Neural cell (in vitro differentiated cells): Measurements from ENCODE around the gene HADH. TPM values are rescaled to one million over a fixed set of nuclear protein-coding genes. Genes with fewer than 3 reads are reported as not detected.

ENCODE experiments used
- H2AFZ ChIP-seq: fragments of 200-600, 300-800 bp; sonication (generic), shearing (Covaris generic); 2 replicates; pipeline ENCODE4 v1.6.0; 2014; ENCODE audit warnings: low read depth, mild to moderate bottlenecking, antibody characterized with exemption, low read length, moderate library complexity
- H3F3A ChIP-seq: fragments of 200-600 bp; shearing (Covaris generic); 2 replicates; pipeline ENCODE4 v1.6.1; 2016; ENCODE audit warnings: mild to moderate bottlenecking, moderate library complexity, mixed read lengths, antibody characterized with exemption, low read length; ENCODE audit not compliant: insufficient read depth, poor library complexity, severe bottlenecking
- H3K27ac ChIP-seq: fragments of 200-600, 300-800 bp; sonication (generic), shearing (Covaris generic); 2 replicates; pipeline ENCODE4 v1.5.1; 2014; ENCODE audit warnings: mild to moderate bottlenecking, low read length, moderate library complexity
- H3K27me3 ChIP-seq: fragments of 300-800, 200-600 bp; sonication (generic), shearing (Covaris generic); 2 replicates; pipeline ENCODE4 v1.6.0; 2014; ENCODE audit warnings: mild to moderate bottlenecking, low read depth, low read length, moderate library complexity; ENCODE audit not compliant: insufficient read depth
- H3K36me3 ChIP-seq: fragments of 300-800, 200-600 bp; sonication (generic), shearing (Covaris generic); 2 replicates; pipeline ENCODE4 v1.5.1; 2014; ENCODE audit warnings: mild to moderate bottlenecking, antibody characterized with exemption, low read length, moderate library complexity; ENCODE audit not compliant: insufficient read depth
- H3K4me2 ChIP-seq: fragments of 300-800, 200-600 bp; sonication (generic), shearing (Covaris generic); 2 replicates; pipeline ENCODE4 v1.6.0; 2014; ENCODE audit warnings: mild to moderate bottlenecking, low read length
- H3K4me3 ChIP-seq: fragments of 300-800, 200-600 bp; sonication (generic), shearing (Covaris generic); 2 replicates; pipeline ENCODE4 v1.5.1; 2014; ENCODE audit warnings: mild to moderate bottlenecking, low read length, moderate library complexity
- H3K79me2 ChIP-seq: fragments of 200-600 bp; shearing (Covaris generic); replicated peaks from 2 replicates; pipeline ENCODE4 v1.6.0; 2014; ENCODE audit warnings: mild to moderate bottlenecking, low read length, moderate library complexity; ENCODE audit not compliant: insufficient read depth
- H3K9ac ChIP-seq: fragments of 300-800, 200-600 bp; sonication (generic), shearing (Covaris generic); 2 replicates; pipeline ENCODE4 v1.6.1; 2016; ENCODE audit warnings: mild to moderate bottlenecking, low read length, mixed read lengths
- H3K9me2 ChIP-seq: fragments of 200-600 bp; shearing (Covaris generic); 2 replicates; pipeline ENCODE4 v1.6.1; 2016; ENCODE audit warnings: mild to moderate bottlenecking, low read length, mixed read lengths; ENCODE audit not compliant: insufficient read depth
- H3K9me3 ChIP-seq: fragments of 200-600, 300-800 bp; sonication (generic), shearing (Covaris generic); 2 replicates; pipeline ENCODE4 v1.6.1; 2016; ENCODE audit warnings: mild to moderate bottlenecking, mixed run types, low read length, moderate library complexity, mixed read lengths
- H4K20me1 ChIP-seq: fragments of 200-600 bp; shearing (Covaris generic); 2 replicates; pipeline ENCODE4 v1.6.1; 2016; ENCODE audit warnings: mild to moderate bottlenecking, mixed run types; ENCODE audit not compliant: insufficient read depth
- CTCF ChIP-seq: fragments of 450-650 bp; IDR thresholded peaks from 2 replicates; pipeline ENCODE4 v1.5.1; 2014; ENCODE audit warnings: antibody characterized with exemption, mild to moderate bottlenecking, moderate library complexity; ENCODE audit not compliant: poor library complexity, severe bottlenecking
- EP300 ChIP-seq: fragments of 450-650 bp; conservative IDR thresholded peaks from 2 replicates; pipeline ENCODE4 v1.6.1; 2014; ENCODE audit warnings: antibody characterized with exemption, mild to moderate bottlenecking, moderate library complexity; ENCODE audit not compliant: poor library complexity, severe bottlenecking
- EZH2 ChIP-seq: fragments of 200-600, 300-800 bp; shearing (Covaris generic), sonication (generic); IDR thresholded peaks from 2 replicates; pipeline ENCODE4 v1.6.1; 2014; ENCODE audit warnings: antibody characterized with exemption, low read length, borderline replicate concordance, mild to moderate bottlenecking; ENCODE audit not compliant: insufficient read depth, poor library complexity, severe bottlenecking
- MXI1 ChIP-seq: fragments of 450-650 bp; conservative IDR thresholded peaks from 2 replicates; pipeline ENCODE4 v1.6.1; 2014; ENCODE audit warnings: antibody characterized with exemption, mild to moderate bottlenecking; ENCODE audit not compliant: poor library complexity, severe bottlenecking
- POLR2AphosphoS5 ChIP-seq: IDR thresholded peaks from 2 replicates; pipeline ENCODE4 v1.6.1; 2012
- RAD21 ChIP-seq: fragments of 450-650 bp; conservative IDR thresholded peaks from 2 replicates; pipeline ENCODE4 v1.6.1; 2014; ENCODE audit warnings: antibody characterized with exemption, mild to moderate bottlenecking, moderate library complexity
- REST ChIP-seq: IDR thresholded peaks from 2 replicates; pipeline ENCODE4 v1.6.1; 2012; ENCODE audit warnings: borderline replicate concordance
- SMC3 ChIP-seq: fragments of 450-650 bp; conservative IDR thresholded peaks from 2 replicates; pipeline ENCODE4 v1.6.1; 2014; ENCODE audit warnings: antibody characterized with exemption, mild to moderate bottlenecking, moderate library complexity; ENCODE audit not compliant: poor library complexity
- TAF1 ChIP-seq: IDR thresholded peaks from 2 replicates; pipeline ENCODE4 v1.6.1; 2012; ENCODE audit warnings: low read depth
- polyA plus RNA-seq: library from polyadenylated mRNA; depleted of rRNA; stranded (reverse); fragments of >200 nt; gene quantifications from 2 replicates; pipeline ENCODE4 v1.2.3, GENCODE V29; 2014

The HADH gene
- polyA plus RNA-seq, 1 donor from 2014 or later, result 25.7 TPM

DNA sequence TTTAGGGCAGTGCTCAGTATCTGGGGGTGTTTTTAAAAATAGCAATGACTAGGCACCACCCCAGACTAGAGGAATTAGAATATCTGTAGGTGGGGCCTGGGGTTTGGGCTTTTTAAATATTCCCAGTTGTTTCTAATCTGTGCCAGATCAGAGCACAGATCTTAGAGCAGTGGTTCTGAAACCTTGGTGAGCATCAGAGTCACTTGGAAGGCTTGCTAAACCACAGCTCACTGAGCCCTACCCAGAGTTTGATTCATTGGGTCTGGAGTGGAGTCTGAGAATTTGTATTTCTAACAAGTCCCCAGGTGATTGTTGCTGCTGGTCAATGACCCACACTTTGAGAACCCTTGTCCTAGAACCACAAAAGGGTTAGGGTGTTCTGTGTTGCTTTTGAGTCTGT lies 16.7 kb downstream of the HADH start:
- Histone ChIP-seq H3K9ac (no peak overlapping the region), H3K9me3 (no peaks in the 10 kb centered on the region), H2AFZ (no peak overlapping the region), H3K4me3 (no peak overlapping the region), H3K36me3 (no peaks in the 10 kb centered on the region), H3K27me3 (no peaks in the 10 kb centered on the region), H3F3A (no peaks in the 10 kb centered on the region), H3K27ac (no peak overlapping the region), H3K79me2 (no peaks in the 10 kb centered on the region), H3K4me2 (no peak overlapping the region), H4K20me1 (no peaks in the 10 kb centered on the region), H3K9me2 (no peaks in the 10 kb centered on the region)
- no peak for TF ChIP-seq TAF1
- TF ChIP-seq REST, result no peak
- no peak for TF ChIP-seq SMC3
- TF ChIP-seq CTCF, result no peak
- TF ChIP-seq POLR2AphosphoS5, result no peak
- no peak for TF ChIP-seq RAD21
- no peak for TF ChIP-seq EP300
- no peak for TF ChIP-seq EZH2
- no peak for TF ChIP-seq MXI1

DNA sequence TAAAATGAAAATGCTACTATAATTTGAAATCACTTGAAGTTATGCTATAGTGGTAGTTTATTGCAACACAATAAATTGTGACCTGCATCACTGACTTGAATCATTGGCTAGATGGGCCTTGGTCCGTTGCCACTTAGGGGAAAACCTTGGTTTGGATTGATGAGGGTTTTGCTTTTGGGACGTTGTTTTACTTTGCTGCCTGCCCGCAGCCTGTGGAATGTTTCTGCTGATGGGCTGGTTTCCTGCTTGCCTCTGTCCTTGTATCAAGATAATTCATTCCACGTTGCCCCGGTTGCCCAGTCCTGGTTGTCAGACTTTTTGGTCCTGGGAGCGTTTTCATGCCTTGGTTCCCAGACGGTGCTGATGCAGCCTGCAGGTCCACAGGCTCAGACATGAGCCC lies 18.3 kb downstream of the HADH start:
- no peaks in the 10 kb centered on the region for H3K9me2 ChIP-seq
- H3K27ac ChIP-seq, result no peak overlapping the region
- H3K4me2 ChIP-seq, result no peak overlapping the region
- no peaks in the 10 kb centered on the region for H4K20me1 ChIP-seq
- no peaks in the 10 kb centered on the region for H3F3A ChIP-seq
- no peak for TF ChIP-seq EZH2
- TF ChIP-seq POLR2AphosphoS5, result no peak
- TF ChIP-seq MXI1, result no peak
- TF ChIP-seq CTCF, result no peak
- TF ChIP-seq REST, result no peak
- no peak for TF ChIP-seq SMC3
- TF ChIP-seq EP300, result no peak
- no peak for TF ChIP-seq TAF1
- TF ChIP-seq RAD21, result no peak
- no peak overlapping the region for H2AFZ ChIP-seq
- no peaks in the 10 kb centered on the region for H3K9me3 ChIP-seq
- no peaks in the 10 kb centered on the region for H3K79me2 ChIP-seq
- no peak overlapping the region for H3K9ac ChIP-seq
- H3K4me3 ChIP-seq, result no peak overlapping the region
- no peaks in the 10 kb centered on the region for H3K36me3 ChIP-seq
- H3K27me3 ChIP-seq, result no peaks in the 10 kb centered on the region
